Stomach (tissue), 9 donors: ENCODE data around the gene TPO. TPM values are rescaled to one million over a fixed set of nuclear protein-coding genes. Genes with fewer than 3 reads are reported as not detected.
"Not testable (repeated sequence)": the region's sequence is repeated elsewhere in the genome, so short reads cannot be mapped to it uniquely, and the experiment has no call there.

Experiments
- DNase-seq, 2 donors: peaks; one replicate each; pipeline versions ENCODE4 v3.0.0 to v3.0.0-alpha.2; 2013 to 2019
- H3K27ac ChIP-seq, 5 donors: fragments of 200-600 bp in 4 of 5; sonication (generic) in 4 of 5; one replicate each; pipeline ENCODE4 v1.5.1; 2013 to 2019; ENCODE audit warnings: mild to moderate bottlenecking in 1 of 5, moderate library complexity in 1 of 5
- H3K27me3 ChIP-seq, 3 donors: fragments of 200-600 bp; sonication (generic); one replicate each; pipeline ENCODE4 v1.5.1; 2017 to 2019; ENCODE audit warnings: mixed run types in 1 of 3
- H3K36me3 ChIP-seq, 4 donors: fragments of 200-600 bp; sonication (generic); 1 replicate in 3 of 4; 2 replicates in 1 of 4; pipeline ENCODE4 v1.5.1; 2016 to 2019
- H3K4me1 ChIP-seq, 4 donors: fragments of 200-600 bp; sonication (generic); one replicate each; pipeline ENCODE4 v1.5.1; 2016 to 2019
- H3K4me3 ChIP-seq, 4 donors: fragments of 200-600 bp; sonication (generic) in 3 of 4; one replicate each; pipeline ENCODE4 v1.5.1; 2016 to 2019; ENCODE audit warnings: mild to moderate bottlenecking in 1 of 4
- H3K9me3 ChIP-seq, 4 donors: fragments of 200-600 bp; sonication (generic); one replicate each; pipeline ENCODE4 v1.5.1; 2016 to 2019
- EP300 ChIP-seq: sonication (generic); formaldehyde crosslinking; IDR thresholded peaks from one replicate; pipeline ENCODE4 v1.6.1; 2017; ENCODE audit warnings: antibody characterized with exemption
- POLR2A ChIP-seq, 4 donors: fragments of 450-650 bp; IDR thresholded peaks; one replicate each; pipeline ENCODE4 v1.6.1; 2016; ENCODE audit warnings: antibody characterized with exemption in 4 of 4, control low read depth in 2 of 4, mild to moderate bottlenecking in 1 of 4, moderate library complexity in 1 of 4
- POLR2AphosphoS5 ChIP-seq, 3 donors: sonication (generic); formaldehyde crosslinking; IDR thresholded peaks; one replicate each; pipeline ENCODE4 v1.6.1; 2016; ENCODE audit warnings: antibody characterized with exemption in 3 of 3
- WGBS, 5 donors: extraction: QIAGEN DNeasy Blood & Tissue Kit in 3 of 5; methylation state at CpG; one replicate each; pipeline versions ENCODE4 v1.1.5 to v1.1.7; 2013 to 2018; 5-methylcytosine and 5-hydroxymethylcytosine counted together
- intact Hi-C: fragments of 100-400 bp; cut with DNase I; formaldehyde crosslinking; loops from one replicate; pipeline ENCODE4 v1.15.1; 2023; ENCODE audit warnings: low total_unique reads
- polyA plus RNA-seq, 3 donors: library from polyadenylated mRNA; stranded (reverse); fragments of 200-250 nt; gene quantifications; one replicate each; pipeline ENCODE4 v1.2.3, GENCODE V29; 2013
- total RNA-seq, 5 donors: library from RNA; depleted of rRNA; stranded (reverse); fragments of >200 nt; gene quantifications; one replicate each; pipeline versions ENCODE4 v1.1.0 to v1.2.3, GENCODE V29; 2014 to 2016
- TF ChIP-seq, protein P1 (sequence below), 7 experiments: fragments of 450-650 bp in 4 of 7; fragments of 200-600 bp in 3 of 7; sonication (generic) in 3 of 7; IDR thresholded peaks; one replicate each; pipeline ENCODE4 v1.5.1; 2016 to 2019; ENCODE audit warnings: antibody characterized with exemption in 7 of 7, control low read depth in 2 of 7, mild to moderate bottlenecking in 1 of 7
- donor health status: healthy with polysubstance abuse.
- donor health status: Bipolar disorder and iron deficiency.
- donor health status: healthy.

Gene TPO
- total and polyA plus RNA-seq, 8 donors: 0.37 to 92.4 (median 4.3) TPM

GRCh38 chr2:1489486-1489885 is 76.2 kb downstream of the TPO start:
- Histone ChIP-seq H3K4me3 (no peak overlapping the region), H3K27ac (no peak overlapping the region), H3K36me3 (no peaks in the 10 kb centered on the region), H3K9me3 (no peaks in the 10 kb centered on the region), H3K27me3 (peaks cover 0 to 8% (median 3%) of the 10 kb centered on the region in 3 donors), H3K4me1 (no peaks in the 10 kb centered on the region)
- WGBS, 5 donors: 94 to 98% (median 95%) methylated on average over 9 of the region's 9 CpGs
- DNase-seq: peak in 1 of 2 donors; percentile 3
- TF ChIP-seq POLR2AphosphoS5 (IDR thresholded peaks at IDR 0.05): no peak
- no peak for TF ChIP-seq POLR2A (IDR thresholded peaks at IDR 0.05)
- TF ChIP-seq, protein P1, sequence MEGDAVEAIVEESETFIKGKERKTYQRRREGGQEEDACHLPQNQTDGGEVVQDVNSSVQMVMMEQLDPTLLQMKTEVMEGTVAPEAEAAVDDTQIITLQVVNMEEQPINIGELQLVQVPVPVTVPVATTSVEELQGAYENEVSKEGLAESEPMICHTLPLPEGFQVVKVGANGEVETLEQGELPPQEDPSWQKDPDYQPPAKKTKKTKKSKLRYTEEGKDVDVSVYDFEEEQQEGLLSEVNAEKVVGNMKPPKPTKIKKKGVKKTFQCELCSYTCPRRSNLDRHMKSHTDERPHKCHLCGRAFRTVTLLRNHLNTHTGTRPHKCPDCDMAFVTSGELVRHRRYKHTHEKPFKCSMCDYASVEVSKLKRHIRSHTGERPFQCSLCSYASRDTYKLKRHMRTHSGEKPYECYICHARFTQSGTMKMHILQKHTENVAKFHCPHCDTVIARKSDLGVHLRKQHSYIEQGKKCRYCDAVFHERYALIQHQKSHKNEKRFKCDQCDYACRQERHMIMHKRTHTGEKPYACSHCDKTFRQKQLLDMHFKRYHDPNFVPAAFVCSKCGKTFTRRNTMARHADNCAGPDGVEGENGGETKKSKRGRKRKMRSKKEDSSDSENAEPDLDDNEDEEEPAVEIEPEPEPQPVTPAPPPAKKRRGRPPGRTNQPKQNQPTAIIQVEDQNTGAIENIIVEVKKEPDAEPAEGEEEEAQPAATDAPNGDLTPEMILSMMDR (IDR thresholded peaks at IDR 0.05): no peak
- TF ChIP-seq EP300: no peak
- intact Hi-C loops: no loop called here

DNA sequence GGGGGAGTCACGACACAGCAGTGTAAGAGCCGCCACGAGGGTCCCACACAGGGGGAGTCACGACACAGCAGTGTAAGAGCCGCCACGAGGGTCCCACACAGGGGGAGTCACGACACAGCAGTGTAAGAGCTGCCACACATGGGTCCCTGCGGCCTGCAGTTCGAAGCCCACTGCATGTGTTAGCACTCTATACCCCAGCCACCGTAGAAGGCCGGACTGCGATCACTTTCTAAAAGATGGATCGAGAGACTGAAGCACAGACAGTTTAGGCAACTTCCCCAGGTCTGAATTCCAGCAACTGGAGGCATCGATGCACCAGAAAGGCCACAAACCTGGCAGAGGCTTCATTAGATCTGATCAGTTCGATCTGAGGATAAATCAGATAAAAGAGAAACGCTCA is 77.1 kb downstream of the TPO start:
- H3K4me1 ChIP-seq, intact Hi-C loops, H3K27ac ChIP-seq, H3K27me3 ChIP-seq, H3K9me3 ChIP-seq, H3K4me3 ChIP-seq, H3K36me3 ChIP-seq: not testable (repeated sequence)
- WGBS, 5 donors: 83 to 92% (median 87%) methylated on average over 13 to 16 of the region's 16 CpGs
- DNase-seq: peak in 1 of 2 donors; percentile 17

DNA sequence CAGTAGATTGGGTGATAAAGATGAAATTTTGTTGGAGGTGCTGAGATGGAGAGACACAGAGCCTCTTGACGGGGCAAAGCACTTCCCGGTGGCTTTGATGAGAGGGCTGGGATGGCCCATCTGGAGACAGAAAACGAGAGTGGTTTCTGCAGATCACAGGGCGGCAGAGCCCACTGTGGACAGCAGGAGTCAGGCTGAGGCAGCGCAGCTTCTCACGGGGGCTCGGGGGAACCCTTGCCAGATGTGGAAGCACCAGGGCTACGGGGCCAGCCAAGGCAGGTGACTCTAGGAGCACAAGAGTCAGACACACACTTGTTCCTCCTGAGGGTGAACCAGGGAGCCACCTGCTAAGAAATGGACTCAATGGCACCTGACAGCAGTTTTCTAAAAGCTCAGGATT is 78.5 kb downstream of the TPO start:
- H3K27me3 ChIP-seq: peaks cover 0 to 8% (median 3%) of the 10 kb centered on the region in 3 donors
- no peaks in the 10 kb centered on the region for H3K4me1 ChIP-seq
- no peak overlapping the region for H3K4me3 ChIP-seq
- no peaks in the 10 kb centered on the region for H3K36me3 ChIP-seq
- peak in 1 of 2 donors; percentile 24 for DNase-seq
- H3K27ac ChIP-seq: no peak overlapping the region
- H3K9me3 ChIP-seq: no peaks in the 10 kb centered on the region
- intact Hi-C loops: no loop called here
- TF ChIP-seq, protein P1 (IDR thresholded peaks at IDR 0.05): no peak
- no peak for TF ChIP-seq POLR2AphosphoS5 (IDR thresholded peaks at IDR 0.05)
- TF ChIP-seq POLR2A (IDR thresholded peaks at IDR 0.05): no peak
- no peak for TF ChIP-seq EP300
- WGBS, 5 donors: 70 to 83% (median 81%) methylated on average over 8 of the region's 8 CpGs

DNA sequence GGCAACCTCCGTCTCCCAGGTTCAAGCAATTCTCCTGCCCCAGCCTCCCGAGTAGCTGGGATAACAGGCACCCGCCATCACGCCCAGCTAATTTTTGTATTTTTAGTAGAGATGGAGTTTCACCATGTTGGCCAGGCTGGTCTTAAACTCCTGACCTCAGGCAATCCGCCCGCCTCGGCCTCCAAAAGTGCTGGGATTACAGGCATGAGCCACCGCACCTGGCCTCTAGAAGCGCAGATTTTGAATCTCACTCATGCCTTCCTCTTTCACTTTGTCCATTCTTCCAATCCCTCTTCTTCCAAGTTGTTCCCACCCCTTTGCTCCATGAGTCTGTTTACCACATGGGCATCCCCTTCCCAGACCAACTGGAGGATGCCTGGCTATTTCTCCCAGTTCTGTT is 79.0 kb downstream of the TPO start:
- 84 to 93% (median 86%) methylated on average over 9 of the region's 9 CpGs for WGBS, 5 donors
- H3K27me3 ChIP-seq, H3K9me3 ChIP-seq, H3K4me1 ChIP-seq, H3K4me3 ChIP-seq, H3K36me3 ChIP-seq, intact Hi-C loops: not testable (repeated sequence)
- DNase-seq: peak in 1 of 2 donors; percentile 15
- H3K27ac ChIP-seq: peak overlapping the region in 1 of 5 donors; percentile 29

GRCh38 chr2:1492711-1493430 is 79.6 kb downstream of the TPO start:
- Histone ChIP-seq H3K27ac (peak overlapping the region in 1 of 5 donors; percentile 29), H3K36me3 (no peaks in the 10 kb centered on the region), H3K27me3 (peaks cover 0 to 8% (median 3%) of the 10 kb centered on the region in 3 donors), H3K4me3 (no peak overlapping the region), H3K4me1 (no peaks in the 10 kb centered on the region), H3K9me3 (no peaks in the 10 kb centered on the region)
- 65 to 83% (median 78%) methylated on average over 15 of the region's 15 CpGs for WGBS, 5 donors
- TF ChIP-seq POLR2AphosphoS5 (IDR thresholded peaks at IDR 0.05) (no peak), POLR2A (IDR thresholded peaks at IDR 0.05) (no peak), EP300 (no peak)
- TF ChIP-seq, protein P1 (IDR thresholded peaks at IDR 0.05): no peak
- intact Hi-C loops: no loop called here
- DNase-seq: peak in 1 of 2 donors; percentile 17
